Measurements from ENCODE around the gene GFPT2.

The GFPT2 gene

GRCh38 chr5:180271221-180271620 is 81.9 kb downstream of the GFPT2 start:
- no peak for DNase-seq

DNA sequence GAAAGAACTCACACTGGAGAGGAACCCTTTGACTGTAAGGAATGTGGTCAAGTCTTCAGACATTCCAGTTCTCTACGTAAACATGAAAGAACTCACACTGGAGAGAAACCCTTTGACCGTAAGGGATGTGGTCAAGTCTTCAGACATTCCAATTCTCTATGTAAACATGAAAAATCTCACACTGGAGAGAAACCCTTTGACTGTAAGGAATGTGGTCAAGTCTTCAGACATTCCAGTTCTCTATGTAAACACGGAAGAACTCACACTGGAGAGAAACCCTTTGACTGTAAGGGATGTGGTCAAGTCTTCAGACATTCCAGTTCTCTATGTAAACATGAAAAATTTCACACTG is 93.9 kb downstream of the GFPT2 start:
- DNase-seq: no peak

DNA sequence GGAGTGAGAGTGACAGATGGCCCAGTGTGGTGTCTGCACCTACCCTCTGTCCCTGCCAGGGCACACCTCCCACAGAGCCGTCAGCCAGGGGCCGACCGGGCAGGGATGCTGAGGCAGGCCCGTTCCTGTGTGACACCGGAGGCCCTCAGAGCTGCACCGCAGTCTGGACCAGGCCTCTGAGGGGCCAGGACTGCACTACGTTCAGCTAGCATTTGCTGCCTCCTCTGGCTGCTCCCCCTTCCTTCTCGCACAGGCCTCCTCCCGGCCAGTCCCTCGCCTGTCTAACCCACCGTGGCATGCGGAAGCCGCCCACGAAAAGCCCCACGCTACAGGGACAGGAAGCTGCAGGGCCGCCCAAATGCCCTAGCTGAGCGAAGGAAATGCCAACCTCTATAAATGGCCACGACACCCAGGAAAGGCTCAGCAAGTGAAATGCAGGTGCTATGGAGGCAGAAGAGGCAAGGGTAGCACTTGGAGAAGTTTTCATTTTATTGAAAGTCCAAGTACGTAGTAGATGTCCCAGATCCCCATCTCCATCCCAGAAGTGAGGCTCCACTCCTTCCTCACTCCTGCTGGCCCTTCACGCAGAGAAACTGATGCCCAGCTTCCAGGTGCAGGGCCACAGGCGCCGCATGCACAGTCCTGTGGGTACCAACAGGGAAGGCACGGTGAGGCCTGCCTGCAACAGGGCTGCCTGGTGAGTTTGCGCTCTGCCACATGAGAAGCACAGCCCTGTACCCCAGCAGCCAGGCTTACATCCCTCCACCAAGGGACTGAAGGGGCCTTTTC is 99.9 kb downstream of the GFPT2 start:
- no peak for DNase-seq

GRCh38 chr5:180251887-180252286 is 101.2 kb downstream of the GFPT2 start:
- no peak for DNase-seq

DNA sequence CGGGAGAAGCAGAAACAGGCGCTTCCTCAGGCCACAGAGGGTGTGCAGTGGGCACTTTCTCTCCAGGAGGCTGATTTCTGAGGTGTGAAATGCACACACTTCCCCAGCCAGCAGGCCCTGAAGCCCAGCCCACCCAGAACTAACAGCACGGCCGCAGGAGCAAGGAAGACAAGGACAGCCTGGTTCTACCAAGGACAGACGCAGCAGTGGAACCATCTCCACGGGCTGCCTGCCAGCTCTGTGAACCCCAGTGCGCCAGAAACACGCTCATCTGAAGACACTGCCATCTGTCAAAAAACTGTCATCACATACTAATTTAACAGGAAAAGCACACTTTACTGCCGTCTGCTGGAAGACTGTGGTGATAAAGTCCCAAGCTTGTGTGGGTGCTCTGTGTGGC is 102.0 kb downstream of the GFPT2 start:
- DNase-seq: no peak

Data from activated CD4-positive, alpha-beta T cell treated with anti-CD3 and anti-CD28 coated beads, Interleukin-10, Interleukin-2, amounts not matched to agents 100 ng/mL and 50 ng/mL, durations not matched to agents 16 hours and 8 hours (primary cell).